GM20431 (cell line): ENCODE data around the gene NME9.
"Not testable (repeated sequence)": the region's sequence is repeated elsewhere in the genome, so short reads cannot be mapped to it uniquely, and the experiment has no call there.

Source experiments
- in situ Hi-C: fragments of 300-500 bp; cut with MseI, MboI; formaldehyde crosslinking; loops from one replicate; pipeline ENCODE4 v1.15.0; 2020; ENCODE audit warnings: low sequenced_read_pairs; ENCODE audit not compliant: unreplicated experiment

The NME9 gene, protein sequence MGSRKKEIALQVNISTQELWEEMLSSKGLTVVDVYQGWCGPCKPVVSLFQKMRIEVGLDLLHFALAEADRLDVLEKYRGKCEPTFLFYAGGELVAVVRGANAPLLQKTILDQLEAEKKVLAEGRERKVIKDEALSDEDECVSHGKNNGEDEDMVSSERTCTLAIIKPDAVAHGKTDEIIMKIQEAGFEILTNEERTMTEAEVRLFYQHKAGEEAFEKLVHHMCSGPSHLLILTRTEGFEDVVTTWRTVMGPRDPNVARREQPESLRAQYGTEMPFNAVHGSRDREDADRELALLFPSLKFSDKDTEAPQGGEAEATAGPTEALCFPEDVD

DNA sequence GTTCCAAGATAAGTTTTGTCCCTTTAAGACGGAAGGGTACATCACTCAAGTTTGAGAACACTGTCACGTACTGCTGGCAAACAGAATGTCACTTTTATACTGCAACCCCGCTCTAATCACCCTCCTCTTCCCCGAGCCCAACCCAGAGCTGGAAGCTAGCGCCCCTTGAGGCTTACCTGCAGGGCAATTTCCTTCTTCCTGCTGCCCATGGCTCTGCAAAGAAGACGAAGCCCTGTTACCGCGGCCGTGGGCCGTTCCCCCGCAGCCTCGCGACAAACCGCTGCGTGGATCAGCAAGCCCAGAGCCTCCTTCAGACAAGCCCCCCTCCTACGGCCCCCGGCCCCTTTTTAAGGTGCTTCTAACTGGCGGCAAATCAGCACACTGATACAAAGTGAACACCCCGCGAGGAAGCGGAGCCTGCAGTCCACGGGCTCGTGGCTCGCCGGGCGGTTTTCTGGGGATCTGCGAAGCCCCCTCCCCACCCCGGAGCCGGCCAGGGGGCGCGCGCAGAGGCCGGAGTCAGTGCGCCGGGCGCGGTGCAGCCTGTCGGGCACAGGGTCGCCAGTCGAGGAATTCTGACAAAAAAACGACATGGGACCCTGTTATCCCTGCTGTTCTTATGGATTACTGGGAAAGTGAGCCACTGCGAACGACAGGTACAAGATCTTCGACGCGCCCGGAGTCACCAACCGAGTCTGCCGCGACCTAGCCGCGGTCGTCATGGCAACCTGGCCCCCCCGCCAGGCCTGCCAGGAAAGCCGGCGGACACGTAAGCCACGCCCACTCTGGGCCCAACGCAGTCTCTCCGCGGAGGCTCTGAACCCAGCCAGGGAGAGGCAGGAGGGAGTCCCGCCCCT lies at the start of gene NME9:
NME9 (minus strand) TSS at position 725 of the 857 bp plus-strand sequence; CDS start at position 209, 516 bp downstream.
- in situ Hi-C loops = no loop called here

DNA sequence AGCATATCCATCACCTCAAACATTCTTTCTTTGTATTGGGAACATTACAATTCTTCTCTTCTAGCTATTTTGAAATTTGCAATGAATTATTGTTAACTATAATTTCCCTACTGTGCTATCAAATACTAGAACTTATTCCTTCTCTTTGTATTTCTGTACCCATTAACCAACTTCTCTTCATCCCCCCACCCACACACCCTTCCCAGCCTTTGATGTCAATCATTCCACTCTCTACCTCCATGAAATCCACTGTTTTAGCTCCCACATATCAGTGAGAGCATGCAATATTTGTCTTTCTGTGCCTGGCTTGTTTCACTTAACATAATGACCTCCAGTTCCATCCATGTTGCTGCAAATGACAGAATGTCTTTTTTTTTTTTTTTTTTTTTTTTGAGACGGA lies 49.3 kb upstream of the NME9 start:
- in situ Hi-C loops = no loop called here

- in situ Hi-C loops = no loop called here
These were observed 48.7 kb upstream of the NME9 start for GRCh38 chr3:138378331-138378730.

DNA sequence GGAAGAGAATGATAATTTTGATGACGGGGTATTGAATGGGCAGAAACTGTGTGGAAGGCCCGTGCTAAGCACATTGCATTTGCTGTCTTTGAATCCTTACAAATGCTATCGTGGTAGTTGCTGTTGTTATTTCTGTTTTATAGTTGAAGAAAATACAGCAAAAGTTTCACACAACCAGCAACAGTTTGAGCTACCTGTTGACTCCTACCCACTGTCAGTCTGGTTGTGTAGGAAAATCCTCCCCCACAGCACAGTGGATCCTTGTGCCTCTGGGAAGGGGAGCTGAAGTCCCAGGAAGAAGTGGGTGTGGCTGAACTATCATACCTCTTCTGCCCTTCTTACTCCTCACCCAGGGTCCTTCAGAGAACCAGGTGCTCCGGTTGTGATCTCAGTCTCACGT lies 48.2 kb upstream of the NME9 start:
- in situ Hi-C loops = no loop called here

GRCh38 chr3:138377212-138377611 lies 47.6 kb upstream of the NME9 start:
- in situ Hi-C loops = not testable (repeated sequence)

GRCh38 chr3:138376663-138377062 lies 47.0 kb upstream of the NME9 start:
- in situ Hi-C loops = no loop called here

GRCh38 chr3:138375447-138375846 lies 45.8 kb upstream of the NME9 start:
- in situ Hi-C loops = no loop called here

DNA sequence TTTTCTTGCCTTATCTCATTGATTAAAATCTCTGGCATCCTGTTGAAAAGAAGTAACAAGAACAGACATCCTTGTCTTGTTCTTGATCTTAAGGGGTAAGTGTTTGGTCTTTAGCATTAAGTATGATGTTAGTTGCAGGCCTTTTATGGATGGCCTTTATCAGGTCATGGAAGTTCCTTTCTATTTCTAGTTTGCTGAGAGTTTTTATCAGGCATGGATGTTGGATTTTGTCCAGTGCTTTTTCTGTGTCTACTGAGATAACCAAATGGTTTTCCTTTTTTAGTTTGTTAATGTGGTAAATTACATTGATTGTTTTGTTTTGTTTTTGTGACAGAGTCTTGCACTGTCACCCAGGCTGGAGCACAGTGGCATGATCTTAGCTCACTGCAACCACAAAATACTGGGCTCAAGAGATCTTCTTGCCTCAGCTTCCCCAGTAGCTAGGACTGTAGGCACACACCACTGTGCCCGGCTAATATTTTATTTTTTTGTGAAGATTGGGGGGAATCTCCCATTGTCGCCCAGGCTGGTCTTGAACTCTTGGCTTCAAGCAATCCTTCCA lies 45.0 kb upstream of the NME9 start:
- in situ Hi-C loops = no loop called here

GRCh38 chr3:138373736-138374094 lies 44.1 kb upstream of the NME9 start:
- in situ Hi-C loops = no loop called here

- in situ Hi-C loops = no loop called here
These were observed 43.6 kb upstream of the NME9 start for GRCh38 chr3:138373087-138373735.

- in situ Hi-C loops = no loop called here
These were observed 41.7 kb upstream of the NME9 start for GRCh38 chr3:138371070-138371965.

DNA sequence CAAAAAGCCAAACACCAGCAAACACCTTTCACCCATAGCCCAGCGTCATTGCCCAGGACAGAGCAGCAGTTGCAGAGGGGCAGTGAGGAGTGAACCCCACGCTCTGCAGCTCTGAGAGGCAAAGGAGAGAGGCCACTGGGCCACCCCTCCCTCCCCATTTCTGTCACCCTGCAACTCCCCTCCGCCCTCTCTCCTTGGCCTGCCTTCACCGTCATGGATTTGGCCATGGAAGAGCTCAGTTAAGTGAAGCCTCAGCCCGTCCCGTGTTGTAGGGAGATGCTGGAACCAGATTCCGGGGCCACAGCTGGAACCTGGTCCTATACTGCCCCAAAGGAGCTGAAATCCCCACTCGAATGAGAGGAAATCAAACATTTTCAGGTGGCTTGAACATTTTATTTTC lies 40.7 kb upstream of the NME9 start:
- in situ Hi-C loops = no loop called here

- in situ Hi-C loops = no loop called here
These were observed 39.7 kb upstream of the NME9 start for GRCh38 chr3:138369151-138369900.

DNA sequence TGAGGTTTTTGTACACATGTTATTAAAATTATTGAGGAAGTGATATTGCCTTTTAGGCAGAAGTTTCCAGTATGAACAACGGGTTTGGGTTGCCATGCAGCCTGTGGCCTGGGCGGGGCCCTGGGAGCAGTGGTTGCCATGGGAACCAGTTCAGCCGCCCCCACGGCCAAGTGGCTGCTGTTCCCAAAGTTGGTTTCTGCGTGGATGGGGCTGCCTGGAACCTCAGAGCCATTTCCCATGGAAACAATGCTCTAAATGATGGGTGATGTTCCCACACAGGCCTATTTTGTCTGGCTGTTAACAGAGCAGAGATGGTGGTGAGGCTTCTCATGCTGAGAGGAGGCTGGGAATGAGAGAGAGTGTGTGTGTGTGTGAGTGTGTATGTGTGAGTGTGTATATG lies 38.3 kb upstream of the NME9 start:
- in situ Hi-C loops = no loop called here

DNA sequence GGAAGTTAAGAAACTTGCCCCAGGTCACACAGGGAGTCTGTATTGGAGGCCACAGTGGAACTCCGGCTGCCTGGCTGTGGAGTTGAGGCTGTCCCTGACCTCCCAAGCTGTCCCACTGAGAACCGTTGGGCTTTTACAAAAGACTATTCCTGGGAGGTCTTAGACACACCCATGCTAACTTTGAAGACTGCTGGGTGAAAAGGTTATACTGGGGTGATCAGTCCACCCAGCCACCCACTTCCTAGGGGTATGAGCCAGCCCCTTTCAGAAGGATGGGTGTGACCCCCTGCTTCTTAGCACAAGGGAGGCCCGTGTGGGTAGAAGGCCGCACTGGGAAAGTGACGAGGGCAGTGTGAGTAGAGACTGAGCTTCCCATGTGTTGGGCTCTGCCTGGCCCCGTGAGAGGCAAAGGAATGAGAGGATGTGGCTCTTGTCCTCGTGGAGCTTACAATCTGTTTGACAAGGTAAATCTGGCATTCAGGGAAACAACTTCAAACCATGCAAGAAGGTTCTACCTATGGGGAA lies 37.7 kb upstream of the NME9 start:
- in situ Hi-C loops = no loop called here

- in situ Hi-C loops = no loop called here
These were observed 36.5 kb upstream of the NME9 start for GRCh38 chr3:138366006-138366759.

DNA sequence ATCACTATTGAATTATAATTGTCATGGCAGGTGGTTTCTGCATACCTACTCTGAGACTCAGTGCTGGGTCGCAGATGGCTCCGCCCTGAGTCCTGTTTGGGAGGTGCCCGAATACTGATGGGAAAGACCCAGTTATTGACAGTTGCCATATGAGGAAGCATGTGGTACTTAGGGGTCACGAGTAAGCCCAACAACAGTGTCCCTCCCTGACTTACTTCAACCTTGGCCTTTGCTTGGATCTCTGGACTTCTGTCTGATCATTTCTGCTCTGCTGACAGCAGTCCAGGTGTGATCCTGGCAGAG lies 35.6 kb upstream of the NME9 start:
- in situ Hi-C loops = no loop called here
